ENCODE data around the gene RRP7A.
"Not testable (repeated sequence)": the region's sequence is repeated elsewhere in the genome, so short reads cannot be mapped to it uniquely, and the experiment has no call there.

The RRP7A gene

DNA sequence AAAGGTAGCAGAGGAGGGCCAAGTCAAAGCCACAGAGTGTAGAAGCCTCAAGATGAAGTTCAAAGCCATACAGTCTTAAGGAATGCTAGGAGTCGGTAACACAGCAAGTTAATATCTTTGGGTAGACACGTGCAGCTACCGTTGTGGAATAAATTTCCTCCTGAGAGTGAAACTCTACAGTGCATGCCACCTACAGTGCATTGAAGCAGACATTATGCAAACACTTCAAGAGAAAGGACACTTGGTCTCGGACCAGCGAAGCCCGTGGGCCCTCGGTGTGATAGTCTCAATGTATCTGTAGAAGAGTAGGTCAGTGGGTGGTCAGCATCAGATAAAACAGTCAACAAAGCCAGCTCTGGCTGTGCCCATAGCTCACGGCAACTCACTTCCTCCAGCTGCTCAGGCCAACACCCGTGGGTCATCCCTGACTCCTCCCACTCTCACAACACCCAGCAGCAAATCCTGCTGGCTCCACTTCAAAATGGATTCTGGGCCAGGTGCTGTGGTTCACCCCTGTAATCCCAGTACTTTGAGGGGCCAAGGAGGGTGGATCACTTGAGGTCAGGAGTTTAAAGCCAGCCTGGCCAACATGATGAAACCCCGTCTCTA lies 24.0 kb downstream of the RRP7A start:
- not testable (repeated sequence) for DNase-seq (ENCODE audit: low read depth)

DNA sequence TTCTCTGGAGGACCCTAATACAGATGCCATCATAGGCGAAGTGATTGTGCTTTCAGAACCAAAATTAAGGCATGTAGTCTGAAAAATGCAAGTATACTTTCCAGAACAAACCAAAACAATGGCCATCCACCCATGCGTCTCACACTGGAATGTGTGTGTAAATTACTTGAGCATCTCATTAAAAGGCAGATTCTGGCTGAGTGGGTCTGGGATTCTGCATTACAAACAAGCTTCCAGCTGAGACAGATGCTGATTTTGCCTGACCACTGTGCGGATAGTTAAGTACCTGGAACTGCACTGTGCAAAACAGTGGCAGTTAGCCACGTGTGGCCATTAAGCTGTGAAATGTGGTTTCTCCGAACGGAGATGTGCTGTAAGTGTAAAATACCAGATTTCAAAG lies 26.2 kb downstream of the RRP7A start:
- DNase-seq (ENCODE audit: low read depth), result no peak

DNA sequence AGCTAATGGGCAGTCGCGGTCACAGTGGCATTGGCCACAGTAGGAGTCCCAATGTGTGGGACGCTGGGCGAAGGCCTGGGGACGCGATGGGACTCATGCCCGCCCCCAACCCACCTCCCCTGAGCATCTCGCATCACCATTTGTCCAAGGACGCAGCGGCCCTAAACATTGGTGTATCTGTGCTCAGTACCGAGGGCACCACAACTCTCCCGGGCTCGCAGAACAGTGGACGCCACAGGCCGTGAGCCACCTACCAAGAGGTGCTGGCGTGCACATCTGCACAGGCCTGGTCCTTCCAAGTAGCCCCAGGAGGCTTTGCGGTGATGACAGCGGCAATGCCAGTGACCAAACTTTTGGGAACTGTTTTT lies 27.3 kb downstream of the RRP7A start:
- no peak for DNase-seq (ENCODE audit: low read depth)

DNA sequence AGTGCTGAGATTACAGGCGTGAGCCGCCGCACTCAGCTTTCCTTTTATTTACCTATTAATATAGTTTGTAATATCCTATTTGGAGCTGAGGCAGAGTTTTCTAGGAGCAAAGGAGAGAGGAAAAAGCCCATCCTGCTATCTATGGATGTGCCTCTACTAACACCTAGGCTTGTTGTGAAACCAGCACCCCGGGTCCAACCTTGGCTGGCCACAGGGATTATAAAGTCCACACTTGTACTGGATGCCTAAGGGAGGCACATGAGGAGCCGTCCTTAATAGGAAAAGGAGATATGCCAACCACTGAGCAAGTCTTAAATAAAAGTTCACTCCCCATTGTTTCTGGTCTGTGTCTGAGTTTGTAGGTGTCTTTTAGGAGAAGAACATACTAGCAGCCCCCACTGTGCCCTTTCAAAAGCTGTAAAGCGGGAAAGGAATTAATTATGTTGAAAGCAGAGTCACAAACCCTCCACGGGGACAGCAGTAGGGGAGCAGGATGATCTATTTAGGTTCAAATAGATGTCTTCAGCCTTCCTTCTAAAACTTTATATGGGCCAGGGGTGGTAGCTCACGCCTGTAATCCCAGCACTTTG lies 29.3 kb downstream of the RRP7A start:
- DNase-seq (ENCODE audit: low read depth), result no peak

DNA sequence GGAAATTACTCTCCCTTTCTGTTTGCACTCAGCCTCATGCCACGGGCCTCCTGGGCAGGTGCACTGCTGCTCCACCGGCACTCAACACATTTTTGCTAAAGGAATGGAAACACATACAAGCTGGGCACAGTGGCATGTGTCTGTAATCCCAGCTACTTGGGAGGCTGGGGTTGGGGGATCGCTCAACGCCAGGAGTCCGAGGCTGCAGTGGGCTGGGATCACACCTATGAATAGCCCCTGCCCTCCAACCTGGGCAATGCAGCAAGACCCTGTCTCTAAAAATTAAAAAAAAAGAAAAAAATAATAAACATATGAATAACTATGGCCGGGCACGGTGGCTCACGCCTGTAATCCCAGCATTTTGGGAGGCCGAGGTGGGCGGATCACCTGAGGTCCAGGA lies 30.6 kb downstream of the RRP7A start:
- no peak for DNase-seq (ENCODE audit: low read depth)

DNA sequence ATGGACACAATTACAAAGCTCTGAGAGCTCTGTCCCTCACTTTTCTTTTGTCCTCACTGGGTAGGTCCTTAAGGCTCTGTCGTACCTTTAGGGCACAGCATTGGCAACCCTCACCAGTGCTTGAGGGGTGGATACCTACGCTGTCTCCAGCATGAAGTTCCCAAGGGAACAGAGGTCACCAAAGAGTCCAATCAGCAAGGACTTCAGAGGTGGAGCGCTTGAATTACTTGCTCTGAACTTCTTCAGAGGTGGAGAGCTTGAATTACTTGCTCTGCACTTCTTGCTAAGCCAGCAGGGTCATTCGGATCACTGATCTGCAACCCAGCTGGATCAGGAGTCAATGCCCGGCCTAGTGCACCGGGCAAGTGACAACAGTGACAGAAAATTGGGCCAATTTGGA lies 35.1 kb downstream of the RRP7A start:
- DNase-seq (ENCODE audit: low read depth), result no peak

DNA sequence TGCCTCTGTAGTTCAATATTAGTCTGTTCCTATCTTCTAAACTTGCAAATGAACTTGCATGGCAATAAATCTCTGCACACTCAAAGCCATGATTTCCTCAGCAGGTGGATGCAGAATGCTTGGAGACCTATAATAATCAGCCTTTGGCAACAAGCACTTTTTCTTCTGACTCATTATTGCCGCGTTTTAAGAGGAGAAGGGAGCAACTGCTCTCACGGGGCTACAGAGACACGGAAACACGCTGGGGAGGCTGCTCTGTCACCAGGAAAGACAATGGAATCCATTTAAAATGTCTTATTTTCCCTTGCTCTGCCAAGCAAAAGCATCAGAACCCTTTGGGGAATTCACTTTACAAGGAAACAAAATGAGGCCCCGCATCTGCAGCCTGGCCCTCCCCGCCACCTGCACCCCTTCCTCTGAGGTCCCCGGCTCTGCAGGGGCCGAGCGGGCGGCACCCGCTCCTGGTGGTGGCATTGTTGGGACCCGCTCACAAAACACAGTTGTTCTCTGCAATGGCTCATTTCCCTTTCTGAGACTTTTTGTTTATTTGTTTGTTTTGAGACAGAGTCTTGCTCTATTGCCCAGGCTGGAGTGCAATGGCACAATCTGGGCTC lies 35.9 kb downstream of the RRP7A start:
- not testable (repeated sequence) for DNase-seq (ENCODE audit: low read depth)

DNA sequence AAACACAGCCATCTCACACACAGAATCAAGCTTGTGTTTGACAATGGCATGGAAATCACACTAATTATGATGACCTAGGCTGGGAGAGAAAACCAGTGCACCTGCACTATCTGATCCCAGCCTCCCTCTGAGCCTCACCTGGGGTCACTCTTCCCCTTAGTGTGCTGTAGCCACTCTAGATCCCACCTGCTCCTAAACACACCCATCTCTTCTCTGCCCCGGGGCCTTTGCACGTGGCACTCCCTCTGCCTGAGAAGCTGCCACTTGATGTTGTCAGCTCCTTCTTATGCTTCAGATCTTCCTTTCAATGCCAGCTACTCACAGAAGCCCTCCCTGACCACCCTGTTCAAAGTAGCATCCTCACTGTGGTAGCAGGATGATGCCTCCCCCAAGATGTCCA lies 44.5 kb downstream of the RRP7A start:
- no peak for DNase-seq (ENCODE audit: low read depth)

DNA sequence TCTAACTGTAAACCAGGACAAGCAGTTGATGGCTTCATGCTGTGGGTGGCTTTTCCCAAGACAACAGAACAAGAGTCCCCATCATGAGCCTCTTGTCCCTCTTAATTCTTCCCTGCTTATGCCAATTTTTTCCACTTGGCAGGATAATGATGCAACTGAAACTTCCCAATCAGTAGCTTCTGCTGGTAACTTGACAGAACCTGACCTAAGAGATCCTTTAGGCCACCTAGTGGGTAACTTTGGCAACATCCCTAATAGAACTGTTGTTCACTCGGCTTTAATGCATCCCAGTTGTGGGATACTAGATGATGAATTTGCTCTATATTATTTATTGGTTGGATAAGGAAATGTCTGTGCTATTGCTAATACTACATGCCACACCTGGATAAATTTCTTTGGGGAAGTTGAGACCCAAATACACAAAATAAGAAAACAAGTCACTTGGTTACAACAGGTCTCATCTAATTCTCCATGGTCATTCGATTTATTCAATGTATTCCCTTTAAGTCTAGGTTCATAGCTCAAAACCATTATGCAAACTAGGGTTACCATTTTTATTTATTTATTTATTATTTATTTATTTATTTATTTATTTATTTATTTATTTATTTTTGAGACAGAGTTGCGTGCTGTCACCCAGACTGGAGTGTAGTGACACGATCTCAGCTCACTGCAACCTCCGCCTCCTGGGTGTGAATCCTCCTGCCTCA lies 46.0 kb downstream of the RRP7A start:
- no peak for DNase-seq (ENCODE audit: low read depth)

DNA sequence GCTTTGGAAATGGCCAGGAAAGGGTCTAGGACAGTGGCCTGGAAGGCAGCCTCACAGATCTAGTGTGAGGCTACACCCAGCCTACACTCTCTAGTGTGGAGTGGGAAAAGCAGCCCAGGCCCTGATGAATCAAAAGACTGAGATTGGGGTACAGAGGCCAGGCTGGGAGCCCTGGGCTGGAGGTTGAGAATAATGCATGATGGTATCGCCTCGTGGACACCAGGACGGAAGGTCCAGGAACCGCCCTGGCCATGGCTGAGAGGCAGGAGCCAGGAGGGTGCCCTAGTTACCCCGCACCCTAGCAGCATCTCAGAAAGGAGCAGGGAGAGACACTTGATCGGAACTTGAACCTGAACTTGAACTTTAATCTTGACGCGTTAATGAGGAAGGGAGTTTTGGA lies 46.9 kb downstream of the RRP7A start:
- no peak for DNase-seq (ENCODE audit: low read depth)

DNA sequence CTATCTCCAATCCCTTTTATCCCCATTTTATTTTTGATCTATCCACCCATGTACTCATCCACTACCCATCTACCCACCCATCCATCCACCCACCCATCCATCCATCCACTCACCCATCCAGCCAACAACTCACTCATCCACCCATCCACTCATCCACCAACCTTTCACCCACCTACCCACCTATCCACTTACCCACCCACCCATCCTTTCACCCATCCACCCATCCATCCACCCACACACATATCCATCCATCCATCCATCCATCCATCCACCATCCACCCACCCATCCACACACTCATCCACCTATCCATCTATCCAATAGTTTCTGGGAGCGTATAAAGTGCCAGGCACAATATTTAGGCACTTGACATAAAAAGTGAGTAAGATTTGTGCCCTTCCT lies 48.2 kb downstream of the RRP7A start:
- DNase-seq (ENCODE audit: low read depth), result no peak

DNA sequence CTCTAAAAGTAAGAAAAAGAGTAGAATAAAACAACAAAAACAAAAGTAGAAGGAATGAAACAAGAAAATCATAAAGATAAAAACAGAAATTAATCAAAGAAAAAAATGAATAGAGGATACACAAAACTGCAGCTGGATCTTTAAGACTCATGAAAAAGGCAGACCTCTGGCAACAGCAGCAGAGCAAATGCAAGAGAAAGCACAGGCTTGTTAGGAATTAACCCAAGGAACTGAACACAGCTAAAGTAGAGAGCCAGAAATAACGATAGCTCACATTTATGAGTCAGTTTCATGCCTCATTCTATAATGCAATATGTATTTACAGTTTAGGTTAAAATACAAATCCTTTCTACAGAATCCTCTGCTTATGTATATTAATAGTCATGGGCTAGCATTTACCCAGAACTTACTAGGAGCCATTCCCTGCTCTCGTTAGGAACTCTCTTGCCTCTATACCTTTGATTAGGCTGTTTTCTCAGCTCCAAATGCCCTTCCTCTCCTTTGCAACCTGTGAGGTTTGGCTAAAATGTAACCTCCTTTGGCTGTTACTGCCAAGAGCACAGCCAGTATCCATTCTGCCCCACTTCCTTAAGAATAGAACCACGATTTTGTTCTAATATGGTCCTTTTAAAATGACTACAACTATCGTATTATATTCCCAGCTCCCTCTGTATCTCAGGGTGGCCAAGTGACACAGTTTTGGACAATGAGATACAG lies 49.1 kb downstream of the RRP7A start:
- DNase-seq (ENCODE audit: low read depth), result no peak

DNA sequence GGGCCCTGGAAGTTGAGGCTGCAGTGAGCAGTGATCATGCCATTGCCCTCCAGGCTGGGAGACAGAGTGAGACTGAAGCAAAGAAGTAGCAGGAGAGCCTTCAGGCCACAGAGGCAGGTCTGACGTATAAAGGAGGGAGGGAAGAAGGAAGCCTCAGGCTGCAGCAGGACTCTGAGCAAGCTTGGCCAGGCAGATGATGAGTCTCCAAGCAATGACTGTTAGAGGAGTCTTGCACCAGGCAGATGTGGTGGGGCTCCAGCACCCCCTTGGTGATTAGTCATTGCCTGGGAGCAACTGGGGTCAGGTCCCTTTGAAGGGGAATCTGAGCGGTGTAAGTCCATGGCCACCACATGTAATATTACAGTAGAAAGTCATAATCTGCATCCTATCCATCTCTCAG lies 50.8 kb downstream of the RRP7A start:
- DNase-seq (ENCODE audit: low read depth), result no peak

DNA sequence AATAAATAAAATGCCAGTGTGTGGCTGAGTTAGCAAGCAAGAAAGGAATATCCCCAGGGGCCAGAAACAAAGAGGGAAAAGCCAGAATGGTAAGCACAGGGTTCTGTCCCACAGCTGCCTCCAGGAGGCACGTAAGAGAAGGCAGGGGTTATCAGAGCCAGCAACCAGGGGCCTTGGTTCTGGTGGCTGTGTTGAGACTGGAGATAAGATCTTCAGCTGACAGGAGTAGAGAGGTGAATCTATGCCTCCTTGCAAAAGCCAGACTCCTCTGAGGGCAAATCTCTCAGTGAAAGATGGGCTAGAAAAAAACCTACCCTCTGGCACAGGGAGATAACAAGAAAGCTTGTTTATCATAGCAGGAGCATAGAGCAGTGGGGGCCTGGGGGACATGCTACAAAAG lies 57.6 kb downstream of the RRP7A start:
- no peak for DNase-seq (ENCODE audit: low read depth)

DNA sequence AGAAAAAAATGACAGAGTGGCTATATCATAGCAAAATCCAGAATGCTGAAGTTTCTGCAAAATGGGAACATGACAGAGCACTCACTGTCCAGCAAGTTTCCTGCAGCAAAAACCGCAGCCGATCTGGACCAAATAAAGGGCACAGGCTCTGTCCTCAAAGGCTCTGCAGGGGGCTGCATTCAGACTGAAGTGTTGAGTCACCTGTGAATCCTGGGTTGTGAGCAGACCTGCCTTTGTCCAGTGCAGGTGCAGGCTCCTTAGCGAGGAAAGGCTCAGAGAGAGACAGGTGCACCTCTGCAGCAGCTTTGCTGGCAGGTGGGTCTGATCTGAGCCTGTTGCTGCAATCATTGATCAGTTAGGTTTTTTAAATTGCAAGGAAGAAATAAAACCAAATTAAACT lies 58.1 kb downstream of the RRP7A start:
- no peak for DNase-seq (ENCODE audit: low read depth)

All from activated T-cell treated with anti-CD3 and anti-CD28 coated beads for 24 hours (primary cell).